Gastroesophageal sphincter (tissue), 4 donors: Measurements from ENCODE around the gene CYBA. TPM values are rescaled to one million over a fixed set of nuclear protein-coding genes. Genes with fewer than 3 reads are reported as not detected.
A peak's percentile ranks its signal among the peaks of the same experiment; 100 is the strongest.

ENCODE experiments used
- ATAC-seq: fragments of 150-250 bp; one replicate; pipeline ENCODE4 v1.9.1; 2016; ENCODE audit warnings: mild to moderate bottlenecking, moderate library complexity
- H3K27ac ChIP-seq, 4 donors: fragments of 200-600 bp; sonication (generic) in 3 of 4; 1 replicate in 3 of 4; 2 replicates in 1 of 4; pipeline ENCODE4 v1.5.1; 2016 to 2019
- H3K27me3 ChIP-seq: fragments of 200-600 bp; sonication (generic); one replicate; pipeline ENCODE4 v1.5.1; 2019
- H3K36me3 ChIP-seq, 2 donors: fragments of 200-600 bp; sonication (generic); one replicate each; pipeline ENCODE4 v1.5.1; 2019; ENCODE audit warnings: control low read depth in 1 of 2
- H3K4me1 ChIP-seq, 3 donors: fragments of 200-600 bp; sonication (generic); 1 replicate in 2 of 3; 2 replicates in 1 of 3; pipeline ENCODE4 v1.5.1; 2016 to 2019; ENCODE audit warnings: control low read depth in 2 of 3
- H3K4me3 ChIP-seq, 2 donors: fragments of 200-600 bp; sonication (generic); one replicate each; pipeline ENCODE4 v1.5.1; 2019; ENCODE audit warnings: mild to moderate bottlenecking in 1 of 2, moderate library complexity in 1 of 2
- H3K9me3 ChIP-seq, 3 donors: fragments of 200-600 bp; sonication (generic); one replicate each; pipeline ENCODE4 v1.5.1; 2017 to 2019; ENCODE audit warnings: control low read depth in 2 of 3
- EP300 ChIP-seq: sonication (generic); formaldehyde crosslinking; IDR thresholded peaks from one replicate; pipeline ENCODE4 v1.6.1; 2017; ENCODE audit warnings: antibody characterized with exemption, mild to moderate bottlenecking
- POLR2A ChIP-seq, 2 donors: fragments of 450-650 bp; IDR thresholded peaks; one replicate each; pipeline ENCODE4 v1.6.1; 2017; ENCODE audit warnings: antibody characterized with exemption in 2 of 2, mild to moderate bottlenecking in 2 of 2, moderate library complexity in 1 of 2
- POLR2AphosphoS5 ChIP-seq: sonication (generic); formaldehyde crosslinking; IDR thresholded peaks from one replicate; pipeline ENCODE4 v1.6.1; 2017; ENCODE audit warnings: antibody characterized with exemption
- WGBS, 2 donors: methylation state at CpG; one replicate each; pipeline ENCODE4 v1.1.5; 2018; ENCODE audit warnings: low coverage in 1 of 2; 5-methylcytosine and 5-hydroxymethylcytosine counted together
- total RNA-seq, 4 donors: library from RNA; depleted of rRNA; stranded (reverse); fragments of >200 nt; gene quantifications; one replicate each; pipeline ENCODE4 v1.1.0, GENCODE V29; 2016
- TF ChIP-seq, protein P1 (sequence below), 4 experiments: fragments of 200-600 bp in 2 of 4; fragments of 450-650 bp in 2 of 4; sonication (generic) in 1 of 4; IDR thresholded peaks; one replicate each; pipeline ENCODE4 v1.5.1; 2017 to 2019; ENCODE audit warnings: antibody characterized with exemption in 4 of 4, mild to moderate bottlenecking in 2 of 4, moderate library complexity in 2 of 4

Gene CYBA
- total RNA-seq, 4 donors from 2014 or later, result 19.9 to 135 (median 79.1) TPM

DNA sequence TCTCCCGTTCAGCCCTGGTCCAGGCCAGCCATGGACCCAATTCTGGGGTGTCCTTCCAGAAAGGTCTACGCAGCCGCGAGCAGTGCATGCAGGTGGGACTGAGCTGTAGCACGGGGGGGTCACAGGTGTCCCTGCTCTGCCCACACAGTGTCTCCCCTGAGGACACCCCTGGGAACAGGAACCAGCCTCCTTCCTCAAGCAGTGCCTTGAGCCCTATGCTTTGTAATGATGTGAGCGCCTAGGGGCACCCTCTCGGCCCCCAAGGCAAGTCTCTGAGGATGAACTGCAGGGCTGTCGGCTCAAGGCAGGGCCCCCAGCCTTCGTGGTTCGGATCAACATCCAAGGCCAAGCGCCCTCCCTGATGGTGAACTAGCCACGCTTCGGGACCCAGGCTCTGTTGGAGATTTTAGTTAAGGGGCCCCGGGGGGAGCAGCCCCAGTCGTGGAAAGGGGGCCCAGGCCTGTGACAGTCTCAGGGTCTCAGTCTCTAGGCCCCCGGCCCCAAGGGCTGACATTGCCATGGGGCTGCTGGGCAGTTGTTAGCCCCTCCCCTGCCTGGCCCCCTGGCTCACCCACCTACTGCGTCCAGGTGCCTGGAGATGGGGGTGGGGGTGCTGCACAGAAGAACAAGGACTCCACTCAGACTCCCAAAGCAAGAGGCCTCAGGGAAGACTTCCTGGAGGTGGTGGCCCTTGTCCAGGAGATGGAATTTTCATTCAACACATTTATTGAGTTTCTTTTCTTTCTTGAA is 10.2 kb downstream of the CYBA start:
- no peak for TF ChIP-seq EP300
- TF ChIP-seq, protein P1, sequence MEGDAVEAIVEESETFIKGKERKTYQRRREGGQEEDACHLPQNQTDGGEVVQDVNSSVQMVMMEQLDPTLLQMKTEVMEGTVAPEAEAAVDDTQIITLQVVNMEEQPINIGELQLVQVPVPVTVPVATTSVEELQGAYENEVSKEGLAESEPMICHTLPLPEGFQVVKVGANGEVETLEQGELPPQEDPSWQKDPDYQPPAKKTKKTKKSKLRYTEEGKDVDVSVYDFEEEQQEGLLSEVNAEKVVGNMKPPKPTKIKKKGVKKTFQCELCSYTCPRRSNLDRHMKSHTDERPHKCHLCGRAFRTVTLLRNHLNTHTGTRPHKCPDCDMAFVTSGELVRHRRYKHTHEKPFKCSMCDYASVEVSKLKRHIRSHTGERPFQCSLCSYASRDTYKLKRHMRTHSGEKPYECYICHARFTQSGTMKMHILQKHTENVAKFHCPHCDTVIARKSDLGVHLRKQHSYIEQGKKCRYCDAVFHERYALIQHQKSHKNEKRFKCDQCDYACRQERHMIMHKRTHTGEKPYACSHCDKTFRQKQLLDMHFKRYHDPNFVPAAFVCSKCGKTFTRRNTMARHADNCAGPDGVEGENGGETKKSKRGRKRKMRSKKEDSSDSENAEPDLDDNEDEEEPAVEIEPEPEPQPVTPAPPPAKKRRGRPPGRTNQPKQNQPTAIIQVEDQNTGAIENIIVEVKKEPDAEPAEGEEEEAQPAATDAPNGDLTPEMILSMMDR (IDR thresholded peaks at IDR 0.05), result no peak
- TF ChIP-seq POLR2AphosphoS5, result no peak
- TF ChIP-seq POLR2A (IDR thresholded peaks at IDR 0.05), result no peak
- no peak for ATAC-seq
- Histone ChIP-seq H3K36me3 (peaks cover 0 to under 1% of the 10 kb centered on the region in 2 donors), H3K27ac (no peak overlapping the region), H3K4me3 (no peak overlapping the region), H3K4me1 (no peaks in the 10 kb centered on the region), H3K27me3 (peaks cover 58% of the 10 kb centered on the region), H3K9me3 (no peaks in the 10 kb centered on the region)
- WGBS, 2 donors, result 59 to 68% methylated on average over 4 to 5 of the region's 17 CpGs

DNA sequence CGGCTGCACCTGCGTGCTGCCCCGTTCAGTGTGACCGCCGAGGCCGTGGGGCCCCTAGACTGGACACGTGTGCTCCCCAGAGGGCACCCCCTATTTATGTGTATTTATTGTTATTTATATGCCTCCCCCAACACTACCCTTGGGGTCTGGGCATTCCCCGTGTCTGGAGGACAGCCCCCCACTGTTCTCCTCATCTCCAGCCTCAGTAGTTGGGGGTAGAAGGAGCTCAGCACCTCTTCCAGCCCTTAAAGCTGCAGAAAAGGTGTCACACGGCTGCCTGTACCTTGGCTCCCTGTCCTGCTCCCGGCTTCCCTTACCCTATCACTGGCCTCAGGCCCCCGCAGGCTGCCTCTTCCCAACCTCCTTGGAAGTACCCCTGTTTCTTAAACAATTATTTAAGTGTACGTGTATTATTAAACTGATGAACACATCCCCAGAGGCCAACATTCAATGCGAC is 10.8 kb downstream of the CYBA start:
- no peak overlapping the region for H3K27ac ChIP-seq

DNA sequence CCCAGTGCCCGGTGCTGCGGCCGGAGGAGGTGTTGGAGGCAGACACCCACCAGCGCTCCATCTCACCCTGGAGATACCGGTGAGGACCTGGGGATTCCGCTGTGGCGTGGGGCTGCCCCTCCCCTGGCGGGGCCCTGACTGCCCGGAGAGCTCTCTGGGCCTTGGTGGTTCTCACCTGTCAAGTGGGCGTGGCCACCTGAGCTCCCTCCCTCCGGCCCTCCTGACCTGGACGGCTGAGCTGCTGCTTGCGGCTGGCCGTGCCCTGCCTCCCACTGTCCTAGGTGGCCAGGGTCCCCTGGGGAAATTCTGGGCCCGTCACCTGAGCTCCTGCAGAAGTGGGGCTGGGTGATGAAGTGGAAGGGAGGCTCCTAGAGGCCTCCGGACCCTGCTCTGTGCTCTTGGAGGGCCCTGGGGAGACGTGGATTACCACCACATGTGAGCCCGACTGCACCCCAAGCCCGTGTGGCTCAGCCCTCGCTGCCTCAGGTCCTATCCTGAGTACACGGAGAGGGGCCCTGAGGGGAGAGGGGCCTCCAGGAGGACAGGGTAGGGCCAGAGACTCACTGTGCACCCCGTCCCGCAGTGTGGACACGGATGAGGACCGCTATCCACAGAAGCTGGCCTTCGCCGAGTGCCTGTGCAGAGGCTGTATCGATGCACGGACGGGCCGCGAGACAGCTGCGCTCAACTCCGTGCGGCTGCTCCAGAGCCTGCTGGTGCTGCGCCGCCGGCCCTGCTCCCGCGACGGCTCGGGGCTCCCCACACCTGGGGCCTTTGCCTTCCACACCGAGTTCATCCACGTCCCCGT is 11.4 kb downstream of the CYBA start:
- Histone ChIP-seq H3K4me3 (no peak overlapping the region), H3K9me3 (no peaks in the 10 kb centered on the region), H3K27me3 (peaks cover 70% of the 10 kb centered on the region), H3K36me3 (no peaks in the 10 kb centered on the region), H3K27ac (no peak overlapping the region), H3K4me1 (peaks cover 0 to 10% (median 3%) of the 10 kb centered on the region in 3 donors)
- WGBS, 2 donors, result 20% methylated on average over 3 of the region's 45 CpGs; no CpG with 5 or more reads in 1 of the 2 donors
- peak; percentile 8 for ATAC-seq
- TF ChIP-seq POLR2A (IDR thresholded peaks at IDR 0.05), result no peak
- no peak for TF ChIP-seq POLR2AphosphoS5
- no peak for TF ChIP-seq EP300
- TF ChIP-seq, protein P1 (IDR thresholded peaks at IDR 0.05), result no peak

More for the DNA sequence above, 10.8 kb downstream of the CYBA start:
- no peaks in the 10 kb centered on the region for H3K36me3 ChIP-seq
- H3K4me1 ChIP-seq, result peaks cover 0 to 4% (median 0%) of the 10 kb centered on the region in 3 donors
- no peaks in the 10 kb centered on the region for H3K9me3 ChIP-seq
- TF ChIP-seq POLR2A (IDR thresholded peaks at IDR 0.05), result no peak
- TF ChIP-seq POLR2AphosphoS5, result no peak
- TF ChIP-seq, protein P1 (IDR thresholded peaks at IDR 0.05), result no peak
- no peak for TF ChIP-seq EP300
- ATAC-seq, result no peak
- H3K27me3 ChIP-seq, result peaks cover 64% of the 10 kb centered on the region
- WGBS, 2 donors, result 27 to 71% methylated on average over 1 to 12 of the region's 13 CpGs
- no peak overlapping the region for H3K4me3 ChIP-seq

DNA sequence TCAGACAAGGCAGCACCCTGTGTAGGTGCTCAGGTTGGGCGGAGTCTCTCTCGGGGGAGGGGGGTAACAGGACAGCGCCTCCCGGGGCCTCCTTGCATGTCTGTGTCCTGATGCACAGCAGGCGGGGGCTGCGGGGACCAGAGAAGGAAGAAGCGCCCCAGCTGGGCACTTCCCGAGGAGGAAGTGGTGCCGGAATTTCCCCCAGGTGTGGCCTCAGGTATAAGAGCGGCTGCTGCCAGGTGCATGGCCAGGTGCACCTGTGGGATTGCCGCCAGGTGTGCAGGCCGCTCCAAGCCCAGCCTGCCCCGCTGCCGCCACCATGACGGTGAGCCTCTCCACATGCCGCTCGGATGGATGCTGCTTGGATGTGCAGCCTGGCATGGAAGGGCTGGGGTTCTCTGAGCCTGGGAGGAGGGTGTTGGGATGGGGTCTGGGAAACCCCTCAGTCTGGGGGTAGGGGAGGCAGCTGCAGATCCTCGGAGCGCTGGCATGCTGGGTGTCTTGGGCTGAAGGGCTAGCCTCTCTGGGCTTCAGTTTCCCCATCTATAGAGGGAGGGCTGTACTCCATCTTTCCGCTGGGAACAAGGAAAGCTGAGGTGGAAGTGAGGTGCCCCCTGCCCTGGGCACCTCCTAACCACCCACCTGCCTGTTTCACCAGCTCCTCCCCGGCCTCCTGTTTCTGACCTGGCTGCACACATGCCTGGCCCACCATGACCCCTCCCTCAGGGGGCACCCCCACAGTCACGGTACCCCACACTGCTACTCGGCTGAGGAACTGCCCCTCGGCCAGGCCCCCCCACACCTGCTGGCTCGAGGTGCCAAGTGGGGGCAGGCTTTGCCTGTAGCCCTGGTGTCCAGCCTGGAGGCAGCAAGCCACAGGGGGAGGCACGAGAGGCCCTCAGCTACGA is 12.3 kb downstream of the CYBA start, which contains the start of gene IL17C:
TSS of gene IL17C (plus strand) at position 250 of the 908 bp plus-strand sequence. CDS start at position 320, 70 bp downstream.
- Histone ChIP-seq H3K4me1 (peaks cover 0 to 19% (median 3%) of the 10 kb centered on the region in 3 donors), H3K27ac (no peak within 1 kb of the TSS), H3K9me3 (no peaks in the 10 kb centered on the region), H3K4me3 (no peak within 1 kb of the TSS), H3K27me3 (peaks cover 79% of the 10 kb centered on the region), H3K36me3 (peaks cover 0 to 3% of the 10 kb centered on the region in 2 donors)
- ATAC-seq, result no peak
- 30 to 59% methylated on average over 5 to 7 of the region's 27 CpGs for WGBS, 2 donors
- TF ChIP-seq POLR2A (IDR thresholded peaks at IDR 0.05) (no peak), POLR2AphosphoS5 (no peak), EP300 (no peak)
- TF ChIP-seq, protein P1 (IDR thresholded peaks at IDR 0.05), result no peak
